ENCODE measurements around the gene GSG1L.

The GSG1L gene

GRCh38 chr16:27784351-27785306, 278.9 kb downstream of the GSG1L start:
- no peak for DNase-seq

- no peak for DNase-seq
These were observed 281.3 kb downstream of the GSG1L start for GRCh38 chr16:27781981-27782880.

GRCh38 chr16:27781195-27781524, 282.4 kb downstream of the GSG1L start:
- DNase-seq, result no peak

GRCh38 chr16:27780468-27781194, 282.9 kb downstream of the GSG1L start:
- no peak for DNase-seq

- no peak for DNase-seq
These were observed 283.8 kb downstream of the GSG1L start for GRCh38 chr16:27779641-27780164.

- no peak for DNase-seq
These were observed 284.5 kb downstream of the GSG1L start for GRCh38 chr16:27778926-27779570.

GRCh38 chr16:27778171-27778925, 285.2 kb downstream of the GSG1L start:
- DNase-seq, result no peak

- DNase-seq, result no peak
These were observed 286.0 kb downstream of the GSG1L start for GRCh38 chr16:27777527-27777926.

GRCh38 chr16:27776556-27777225, 286.8 kb downstream of the GSG1L start:
- DNase-seq, result no peak

GRCh38 chr16:27775254-27775653, 288.3 kb downstream of the GSG1L start:
- no peak for DNase-seq

- DNase-seq, result no peak
These were observed 288.7 kb downstream of the GSG1L start for GRCh38 chr16:27774779-27775178.

- no peak for DNase-seq
These were observed 290.2 kb downstream of the GSG1L start for GRCh38 chr16:27773344-27773743.

GRCh38 chr16:27772093-27772825, 291.3 kb downstream of the GSG1L start:
- no peak for DNase-seq

GRCh38 chr16:27771201-27771910, 292.2 kb downstream of the GSG1L start:
- no peak for DNase-seq

GRCh38 chr16:27770271-27771196, 293.0 kb downstream of the GSG1L start:
- DNase-seq, result no peak

GRCh38 chr16:27769561-27770255, 293.8 kb downstream of the GSG1L start:
- no peak for DNase-seq

GRCh38 chr16:27768651-27769272, 294.8 kb downstream of the GSG1L start:
- DNase-seq, result no peak

Measured in NCI-H2081 treated with DMSO at 0.1 percent for 48 hours (cell line).